ENCODE results near the gene CAPSL.

DNA sequence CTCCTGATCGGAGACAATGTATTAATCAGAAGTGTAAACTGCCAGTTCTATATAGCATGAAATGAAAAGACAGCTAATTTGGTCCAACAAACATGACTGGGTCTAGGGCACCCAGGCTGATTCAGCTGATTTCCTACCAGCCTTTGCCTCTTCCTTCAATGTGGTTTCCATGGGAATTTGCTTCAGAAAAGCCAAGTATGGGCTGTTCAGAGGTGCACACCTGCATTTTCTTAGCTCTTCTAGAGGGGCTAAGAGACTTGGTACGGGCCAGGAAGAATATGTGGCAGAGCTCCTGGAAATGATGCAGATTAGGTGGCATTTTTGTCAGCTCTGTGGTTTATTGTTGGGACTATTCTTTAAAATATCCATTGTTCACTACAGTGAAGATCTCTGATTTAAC is 59.3 kb downstream of the CAPSL start:
- TF ChIP-seq, protein P1, sequence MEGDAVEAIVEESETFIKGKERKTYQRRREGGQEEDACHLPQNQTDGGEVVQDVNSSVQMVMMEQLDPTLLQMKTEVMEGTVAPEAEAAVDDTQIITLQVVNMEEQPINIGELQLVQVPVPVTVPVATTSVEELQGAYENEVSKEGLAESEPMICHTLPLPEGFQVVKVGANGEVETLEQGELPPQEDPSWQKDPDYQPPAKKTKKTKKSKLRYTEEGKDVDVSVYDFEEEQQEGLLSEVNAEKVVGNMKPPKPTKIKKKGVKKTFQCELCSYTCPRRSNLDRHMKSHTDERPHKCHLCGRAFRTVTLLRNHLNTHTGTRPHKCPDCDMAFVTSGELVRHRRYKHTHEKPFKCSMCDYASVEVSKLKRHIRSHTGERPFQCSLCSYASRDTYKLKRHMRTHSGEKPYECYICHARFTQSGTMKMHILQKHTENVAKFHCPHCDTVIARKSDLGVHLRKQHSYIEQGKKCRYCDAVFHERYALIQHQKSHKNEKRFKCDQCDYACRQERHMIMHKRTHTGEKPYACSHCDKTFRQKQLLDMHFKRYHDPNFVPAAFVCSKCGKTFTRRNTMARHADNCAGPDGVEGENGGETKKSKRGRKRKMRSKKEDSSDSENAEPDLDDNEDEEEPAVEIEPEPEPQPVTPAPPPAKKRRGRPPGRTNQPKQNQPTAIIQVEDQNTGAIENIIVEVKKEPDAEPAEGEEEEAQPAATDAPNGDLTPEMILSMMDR (IDR thresholded peaks at IDR 0.05) = no peak
- TF ChIP-seq POLR2A (IDR thresholded peaks at IDR 0.05) (no peak), EP300 (IDR thresholded peaks at IDR 0.05) (no peak)

Measured in ovary (tissue), 3 donors.